Endodermal cell (in vitro differentiated cells): ENCODE data around the gene SLC16A6. TPM values are rescaled to one million over a fixed set of nuclear protein-coding genes. Genes with fewer than 3 reads are reported as not detected.

Source experiments
- DNase-seq: peaks from one replicate; pipeline ENCODE4 v3.0.0-alpha.2; 2017
- H3K27ac ChIP-seq: 2 replicates; pipeline ENCODE4 v1.5.1; 2013; ENCODE audit warnings: mild to moderate bottlenecking, low read depth, low read length, moderate library complexity
- H3K27me3 ChIP-seq: 2 replicates; pipeline ENCODE4 v1.6.1; 2013; ENCODE audit warnings: mild to moderate bottlenecking, low read length, moderate library complexity; ENCODE audit not compliant: insufficient read depth, control insufficient read depth, poor library complexity, severe bottlenecking
- H3K36me3 ChIP-seq: 2 replicates; pipeline ENCODE4 v1.7.0; 2013; ENCODE audit warnings: mild to moderate bottlenecking, low read length, moderate library complexity; ENCODE audit not compliant: control insufficient read depth, insufficient read depth
- H3K4me1 ChIP-seq: one replicate; pipeline ENCODE4 v1.7.0; 2013; ENCODE audit warnings: low read length; ENCODE audit not compliant: control insufficient read depth, insufficient read depth
- H3K4me3 ChIP-seq: 2 replicates; pipeline ENCODE4 v1.5.1; 2013; ENCODE audit warnings: mild to moderate bottlenecking, low read length, moderate library complexity
- H3K9ac ChIP-seq: 2 replicates; pipeline ENCODE4 v1.6.1; 2013; ENCODE audit warnings: mild to moderate bottlenecking, low read length, moderate library complexity; ENCODE audit not compliant: poor library complexity, severe bottlenecking; ENCODE audit errors: extremely low read depth
- H3K9me3 ChIP-seq: 2 replicates; pipeline ENCODE4 v1.6.1; 2013; ENCODE audit warnings: mild to moderate bottlenecking, low read length, moderate library complexity; ENCODE audit not compliant: control insufficient read depth
- H3K27ac Mint-ChIP-seq: 2 replicates; pipeline ENCODE4 v1.8.0; 2020; ENCODE audit warnings: mixed read lengths
- H3K27me3 Mint-ChIP-seq: 2 replicates; pipeline ENCODE4 v1.8.0; 2021; ENCODE audit warnings: mild to moderate bottlenecking, mixed read lengths; ENCODE audit not compliant: insufficient read depth
- H3K36me3 Mint-ChIP-seq: 2 replicates; pipeline ENCODE4 v1.8.0; 2020; ENCODE audit warnings: low read depth, mixed read lengths
- H3K4me1 Mint-ChIP-seq: 2 replicates; pipeline ENCODE4 v1.8.0; 2020; ENCODE audit warnings: mixed read lengths
- H3K4me3 Mint-ChIP-seq: 2 replicates; pipeline ENCODE4 v1.8.0; 2020; ENCODE audit warnings: mild to moderate bottlenecking, moderate library complexity, mixed read lengths
- H3K9me3 Mint-ChIP-seq: 2 replicates; pipeline ENCODE4 v1.8.0; 2020; ENCODE audit warnings: mild to moderate bottlenecking, mixed read lengths
- CTCF ChIP-seq: fragments of 200-600 bp; sonication (generic); conservative IDR thresholded peaks from 2 replicates; pipeline ENCODE4 v1.5.0; 2021; ENCODE audit warnings: antibody characterized with exemption, mild to moderate bottlenecking
- WGBS, 2 experiments: methylation state at CpG; one replicate each; pipeline versions ENCODE4 v1.1.5 to v1.1.7; 2013; ENCODE audit warnings: missing lambda C conversion rate in 2 of 2, mixed read lengths in 1 of 2; ENCODE audit not compliant: insufficient coverage in 1 of 2, insufficient read length in 1 of 2; 5-methylcytosine and 5-hydroxymethylcytosine counted together
- total RNA-seq, 2 donors: library from RNA; stranded (reverse); fragmentation: NEBNext Ultra II Directional in 1 of 2; extraction: Animal tissue kit (Norgen Biotek cat#: 25700) in 1 of 2; gene quantifications; 2 replicates in 1 of 2; 3 replicates in 1 of 2; pipeline ENCODE4 v1.2.1, GENCODE V29; 2021

Gene SLC16A6
- total RNA-seq, 2 donors from 2014 or later: 0.18 to 0.58 TPM

- peaks cover 10% of the 10 kb centered on the region for H3K27me3 ChIP-seq
- Mint-ChIP-seq H3K27me3 (peaks cover 26% of the 10 kb centered on the region), H3K4me1 (peaks cover 15% of the 10 kb centered on the region), H3K9me3 (peaks cover 33% of the 10 kb centered on the region), H3K36me3 (no peaks in the 10 kb centered on the region), H3K4me3 (no peak overlapping the region), H3K27ac (no peak overlapping the region)
- no peaks in the 10 kb centered on the region for H3K36me3 ChIP-seq
- no peak for TF ChIP-seq CTCF
- H3K9ac ChIP-seq: no peak overlapping the region
- no peak overlapping the region for H3K27ac ChIP-seq
- WGBS, 2 experiments: 94 to 99% methylated on average over 10 of the region's 10 CpGs
- H3K4me1 ChIP-seq: peaks cover 2% of the 10 kb centered on the region
- peaks cover 32% of the 10 kb centered on the region for H3K9me3 ChIP-seq
- no peak for DNase-seq
- H3K4me3 ChIP-seq: no peak overlapping the region
These were observed 33.2 kb upstream of the SLC16A6 start for GRCh38 chr17:68324114-68324513.

GRCh38 chr17:68322630-68323029 is 31.7 kb upstream of the SLC16A6 start:
- 70 to 92% methylated on average over 2 to 3 of the region's 3 CpGs for WGBS, 2 experiments
- Mint-ChIP-seq H3K27ac (no peak overlapping the region), H3K27me3 (peaks cover 34% of the 10 kb centered on the region), H3K36me3 (no peaks in the 10 kb centered on the region), H3K9me3 (peaks cover 31% of the 10 kb centered on the region), H3K4me3 (no peak overlapping the region), H3K4me1 (peaks cover 24% of the 10 kb centered on the region)
- Histone ChIP-seq H3K4me1 (peaks cover 12% of the 10 kb centered on the region), H3K9me3 (peaks cover 31% of the 10 kb centered on the region), H3K4me3 (no peak overlapping the region), H3K27ac (no peak overlapping the region), H3K9ac (no peak overlapping the region), H3K36me3 (no peaks in the 10 kb centered on the region), H3K27me3 (peaks cover 12% of the 10 kb centered on the region)
- no peak for TF ChIP-seq CTCF
- DNase-seq: no peak

- no peak overlapping the region for H3K4me3 Mint-ChIP-seq
- H3K9me3 Mint-ChIP-seq: peaks cover 31% of the 10 kb centered on the region
- H3K36me3 ChIP-seq: no peaks in the 10 kb centered on the region
- peaks cover 35% of the 10 kb centered on the region for H3K4me1 Mint-ChIP-seq
- no peak for TF ChIP-seq CTCF
- peaks cover 23% of the 10 kb centered on the region for H3K9me3 ChIP-seq
- no peak overlapping the region for H3K9ac ChIP-seq
- no peak for DNase-seq
- no peaks in the 10 kb centered on the region for H3K36me3 Mint-ChIP-seq
- no peak overlapping the region for H3K27ac ChIP-seq
- peaks cover 24% of the 10 kb centered on the region for H3K27me3 Mint-ChIP-seq
- H3K4me1 ChIP-seq: peaks cover 12% of the 10 kb centered on the region
- no peak overlapping the region for H3K27ac Mint-ChIP-seq
- peaks cover 4% of the 10 kb centered on the region for H3K27me3 ChIP-seq
- 86% methylated on average over 4 of the region's 4 CpGs; no CpG with 5 or more reads in 1 of the 2 experiments for WGBS, 2 experiments
- H3K4me3 ChIP-seq: no peak overlapping the region
These were observed 30.6 kb upstream of the SLC16A6 start for GRCh38 chr17:68321556-68321954.
